Measurements from ENCODE around the gene HAS3.

- TF ChIP-seq, protein P1, sequence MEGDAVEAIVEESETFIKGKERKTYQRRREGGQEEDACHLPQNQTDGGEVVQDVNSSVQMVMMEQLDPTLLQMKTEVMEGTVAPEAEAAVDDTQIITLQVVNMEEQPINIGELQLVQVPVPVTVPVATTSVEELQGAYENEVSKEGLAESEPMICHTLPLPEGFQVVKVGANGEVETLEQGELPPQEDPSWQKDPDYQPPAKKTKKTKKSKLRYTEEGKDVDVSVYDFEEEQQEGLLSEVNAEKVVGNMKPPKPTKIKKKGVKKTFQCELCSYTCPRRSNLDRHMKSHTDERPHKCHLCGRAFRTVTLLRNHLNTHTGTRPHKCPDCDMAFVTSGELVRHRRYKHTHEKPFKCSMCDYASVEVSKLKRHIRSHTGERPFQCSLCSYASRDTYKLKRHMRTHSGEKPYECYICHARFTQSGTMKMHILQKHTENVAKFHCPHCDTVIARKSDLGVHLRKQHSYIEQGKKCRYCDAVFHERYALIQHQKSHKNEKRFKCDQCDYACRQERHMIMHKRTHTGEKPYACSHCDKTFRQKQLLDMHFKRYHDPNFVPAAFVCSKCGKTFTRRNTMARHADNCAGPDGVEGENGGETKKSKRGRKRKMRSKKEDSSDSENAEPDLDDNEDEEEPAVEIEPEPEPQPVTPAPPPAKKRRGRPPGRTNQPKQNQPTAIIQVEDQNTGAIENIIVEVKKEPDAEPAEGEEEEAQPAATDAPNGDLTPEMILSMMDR (IDR thresholded peaks at IDR 0.05), result no peak
- TF ChIP-seq EP300 (IDR thresholded peaks at IDR 0.05), result no peak
Observed at GRCh38 chr16:69119536-69119935, 14.1 kb downstream of the HAS3 start.

Data from stomach (tissue), 4 donors.